K562 (cell line): ENCODE measurements around the gene MTARC2. TPM values are rescaled to one million over a fixed set of nuclear protein-coding genes. Genes with fewer than 3 reads are reported as not detected.

Experiments used
- ATAC-seq: fragments of 200-7000 bp; cut with Tn5 transposase; 3 replicates; pipeline ENCODE4 v1.9.1; 2020; ENCODE audit warnings: moderate library complexity
- BruUV-seq: library from RNA; stranded (reverse); fragments of 400-500 nt; replicated peaks from 2 replicates; lab custom pipeline; 2021; lab: Mats Ljungman, UMichigan
- CTCF ChIA-PET: fragments of 300-600 bp; formaldehyde crosslinking; extraction: SDS; loops from one replicate; lab custom pipeline; 2021; ENCODE audit warnings: low intra/inter-chr PET ratio; lab: Yijun Ruan, JAX
- POLR2A ChIA-PET: fragments of 300-600, 350-650 bp; sonication (Branson Sonifier 250); formaldehyde crosslinking; extraction: SDS; loops from one replicate; lab custom pipeline; 2021; ENCODE audit warnings: antibody characterized with exemption, inconsistent platforms; lab: Yijun Ruan, JAX
- DNase-seq, 4 experiments: peaks; one replicate each; pipeline versions ENCODE4 v3.0.0 to v3.0.0-alpha.2; 2011 to 2018; ENCODE audit warnings: low spot score in 3 of 4, mixed read lengths in 3 of 4; ENCODE audit errors: extremely low read depth in 1 of 4
- FAIRE-seq: peaks from 2 replicates; lab custom pipeline; 2011; peaks lifted over from hg19 to GRCh38; lab: Jason Lieb, UNC
- H2AFZ ChIP-seq: 2 replicates; pipeline ENCODE4 v1.6.0; 2011; ENCODE audit warnings: low read depth, low read length, control low read depth, inconsistent platforms
- H3K27ac ChIP-seq: fragments of 200-600 bp; 3 replicates; pipeline ENCODE4 v1.8.0; 2011; ENCODE audit warnings: low read depth, mild to moderate bottlenecking, control low read depth, inconsistent platforms, low read length, moderate library complexity, mixed read lengths; ENCODE audit errors: extremely low read depth
- H3K27me3 ChIP-seq, 2 experiments: fragments of 300-600 bp in 1 of 2; 2 replicates in 1 of 2; 3 replicates in 1 of 2; pipeline versions ENCODE4 v1.6.0 to v1.8.0; 2011; ENCODE audit warnings: inconsistent platforms in 2 of 2, low read length in 2 of 2, mild to moderate bottlenecking in 1 of 2, mixed read lengths in 1 of 2, moderate library complexity in 1 of 2; ENCODE audit not compliant: control insufficient read depth in 2 of 2, insufficient read depth in 2 of 2
- H3K36me3 ChIP-seq: fragments of 300-600 bp; 3 replicates; pipeline ENCODE4 v1.8.0; 2011; ENCODE audit warnings: mild to moderate bottlenecking, low read length, inconsistent platforms; ENCODE audit not compliant: control insufficient read depth, insufficient read depth
- H3K4me1 ChIP-seq, 2 experiments: fragments of 200-600 bp in 1 of 2; replicated peaks in 1 of 2; 2 replicates in 1 of 2; 3 replicates in 1 of 2; pipeline versions ENCODE4 v1.5.1 to v1.8.0; 2011; ENCODE audit warnings: inconsistent platforms in 2 of 2, low read length in 2 of 2, mild to moderate bottlenecking in 1 of 2, mixed read lengths in 1 of 2, moderate library complexity in 1 of 2; ENCODE audit not compliant: control insufficient read depth in 2 of 2, insufficient read depth in 2 of 2
- H3K4me2 ChIP-seq: 2 replicates; pipeline ENCODE4 v1.6.1; 2011; ENCODE audit warnings: low read length, control low read depth, inconsistent platforms, mixed read lengths; ENCODE audit not compliant: insufficient read depth
- H3K4me3 ChIP-seq: fragments of 200-600 bp; sonication (generic), shearing (Covaris generic); 2 replicates; pipeline ENCODE4 v1.5.1; 2016; ENCODE audit warnings: control low read depth, inconsistent platforms
- H3K79me2 ChIP-seq: fragments of 200-600 bp; 3 replicates; pipeline ENCODE4 v1.8.0; 2011; ENCODE audit warnings: low read length, inconsistent platforms; ENCODE audit not compliant: control insufficient read depth, insufficient read depth
- H3K9ac ChIP-seq, 2 experiments: 2 replicates each; pipeline versions ENCODE4 v1.6.0 to v1.6.1; 2011; ENCODE audit warnings: low read depth in 2 of 2, low read length in 2 of 2, control low read depth in 1 of 2, inconsistent platforms in 1 of 2, mild to moderate bottlenecking in 1 of 2, mixed read lengths in 1 of 2; ENCODE audit not compliant: insufficient read depth in 1 of 2
- H3K9me1 ChIP-seq: one replicate; pipeline ENCODE4 v1.6.0; 2011; ENCODE audit warnings: inconsistent platforms, mild to moderate bottlenecking, low read length, moderate library complexity; ENCODE audit not compliant: control insufficient read depth, insufficient read depth
- H3K9me3 ChIP-seq: replicated peaks from 2 replicates; pipeline ENCODE4 v1.5.1; 2011; ENCODE audit warnings: low read depth, low read length, inconsistent platforms; ENCODE audit not compliant: control insufficient read depth, insufficient read depth
- H4K20me1 ChIP-seq: replicated peaks from 2 replicates; pipeline ENCODE4 v1.6.1; 2011; ENCODE audit warnings: low read length, inconsistent platforms, mixed read lengths; ENCODE audit not compliant: control insufficient read depth, insufficient read depth
- ARID2 ChIP-seq: fragments of 450-650 bp; IDR thresholded peaks from 2 replicates; pipeline ENCODE4 v1.6.1; 2017; ENCODE audit warnings: antibody characterized with exemption, mild to moderate bottlenecking
- BDP1 ChIP-seq: IDR thresholded peaks from 3 replicates; pipeline ENCODE4 v1.6.1; 2011; ENCODE audit not compliant: insufficient read length, insufficient read depth
- C11orf30 ChIP-seq: fragments of 450-650 bp; IDR thresholded peaks from 2 replicates; pipeline ENCODE4 v1.6.1; 2016; ENCODE audit warnings: low read depth, mild to moderate bottlenecking
- HDAC3 ChIP-seq: fragments of 450-650 bp; IDR thresholded peaks from 2 replicates; pipeline ENCODE4 v1.6.1; 2018; ENCODE audit warnings: borderline replicate concordance, mild to moderate bottlenecking, moderate library complexity; ENCODE audit not compliant: partially characterized antibody
- HIVEP1 ChIP-seq: fragments of 250-450 bp; sonication (Bioruptor Pico); IDR thresholded peaks from 2 replicates; pipeline ENCODE4 v1.4.0; 2020; ENCODE audit warnings: mild to moderate bottlenecking
- HMGN3 ChIP-seq: IDR thresholded peaks from 2 replicates; pipeline ENCODE4 v1.6.1; 2011; ENCODE audit warnings: borderline replicate concordance, low read depth, mild to moderate bottlenecking, mixed read lengths, low read length; ENCODE audit not compliant: insufficient read length; ENCODE audit errors: extremely low read depth
- RCOR1 ChIP-seq, 2 experiments: IDR thresholded peaks; 2 replicates each; pipeline ENCODE4 v1.6.1; 2012; ENCODE audit warnings: low read depth in 2 of 2, low read length in 2 of 2, borderline replicate concordance in 1 of 2, improper control_type of control experiment in 1 of 2
- RFX7 ChIP-seq: fragments of 250-450 bp; sonication (Bioruptor Pico); IDR thresholded peaks from 2 replicates; pipeline ENCODE4 v1.5.1; 2021; ENCODE audit warnings: mild to moderate bottlenecking
- SLC30A9 ChIP-seq: fragments of 250-450 bp; sonication (Bioruptor Pico); IDR thresholded peaks from 2 replicates; pipeline ENCODE4 v1.8.0; 2022; ENCODE audit warnings: mild to moderate bottlenecking, moderate library complexity
- ZNF316 ChIP-seq: fragments of 450-650 bp; IDR thresholded peaks from 2 replicates; pipeline ENCODE4 v1.6.1; 2016
- WGBS: fragments of 100-300 bp; shearing (Covaris generic); methylation state at CpG from one replicate; pipeline ENCODE4 v1.1.6; 2016; ENCODE audit warnings: low coverage, mixed read lengths; ENCODE audit not compliant: insufficient coverage; ENCODE audit errors: missing lambda C conversion rate; 5-methylcytosine and 5-hydroxymethylcytosine counted together
- in situ Hi-C: fragments of 300-500 bp; cut with MboI; formaldehyde crosslinking; loops from 4 replicates; pipeline ENCODE4 v1.15.0; 2018; ENCODE audit warnings: inconsistent platforms, mixed read lengths
- intact Hi-C: fragments of 100-400 bp; cut with micrococcal nuclease; formaldehyde crosslinking; loops from 2 replicates; pipeline ENCODE4 v1.14.2; 2022
- polyA plus RNA-seq, 8 experiments: library from polyadenylated mRNA; depleted of rRNA in 4 of 8; stranded (reverse) in 5 of 8; unstranded in 3 of 8; fragments of >200 nt; fragmentation: Nextera tagmentation in 2 of 8; fragmentation: Illumina TruSeq in 1 of 8; extraction: Ambion mirVana in 2 of 8; extraction: Trizol in 1 of 8; gene quantifications; 2 replicates each; pipeline versions ENCODE4 v1.2.1 to v1.2.3, GENCODE V29; 2011 to 2014; ENCODE audit warnings: inconsistent platforms in 1 of 8, missing spikeins in 1 of 8
- total RNA-seq, 7 experiments: library from RNA; depleted of rRNA in 6 of 7; stranded (reverse); fragments of >200 nt in 6 of 7; fragmentation: Illumina TruSeq in 2 of 7; extraction: Trizol in 2 of 7; gene quantifications; 2 replicates each; pipeline versions ENCODE4 v1.2.1 to v1.2.3, GENCODE V29; 2011 to 2021; ENCODE audit warnings: low replicate concordance in 1 of 7
- TF ChIP-seq, protein P1 (sequence below): fragments of 250-450 bp; sonication (Bioruptor Pico); IDR thresholded peaks from 2 replicates; pipeline ENCODE4 v1.5.0; 2020; ENCODE audit warnings: mild to moderate bottlenecking, borderline replicate concordance
- TF ChIP-seq, protein P2 (sequence below): fragments of 450-650 bp; IDR thresholded peaks from 2 replicates; pipeline ENCODE4 v1.6.1; 2016; ENCODE audit warnings: borderline replicate concordance

The MTARC2 gene
- total and polyA plus RNA-seq, 9 of the 15 experiments (the other 6 are each of a cell fraction or from before 2014, with no cell fraction given): 0.03 to 0.35 TPM; not detected in 7

DNA sequence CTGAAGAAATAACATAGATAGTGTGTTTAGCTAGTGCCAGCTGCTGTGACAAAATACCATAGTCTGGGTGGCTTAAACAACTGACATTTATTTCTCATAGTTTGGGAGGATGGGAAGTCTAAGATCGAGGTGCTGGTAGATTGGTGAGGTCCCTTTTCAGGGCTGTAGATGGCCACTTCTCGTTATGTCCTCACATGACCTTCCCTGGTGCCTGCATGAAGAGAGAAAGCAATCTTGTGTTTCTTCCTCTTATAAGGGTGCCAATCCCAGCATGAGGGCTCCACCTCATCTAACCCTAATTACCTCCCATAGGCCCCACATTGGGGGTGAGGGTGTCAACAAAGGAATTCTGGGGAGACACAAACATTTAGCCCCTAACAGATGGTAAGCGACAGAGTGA is 9.3 kb downstream of the MTARC2 start (continued):
- TF ChIP-seq HMGN3 (no peak), HDAC3 (no peak), RFX7 (CRISPR knock-in tag) (no peak), SLC30A9 (CRISPR knock-in tag) (no peak)
- TF ChIP-seq, protein P1, sequence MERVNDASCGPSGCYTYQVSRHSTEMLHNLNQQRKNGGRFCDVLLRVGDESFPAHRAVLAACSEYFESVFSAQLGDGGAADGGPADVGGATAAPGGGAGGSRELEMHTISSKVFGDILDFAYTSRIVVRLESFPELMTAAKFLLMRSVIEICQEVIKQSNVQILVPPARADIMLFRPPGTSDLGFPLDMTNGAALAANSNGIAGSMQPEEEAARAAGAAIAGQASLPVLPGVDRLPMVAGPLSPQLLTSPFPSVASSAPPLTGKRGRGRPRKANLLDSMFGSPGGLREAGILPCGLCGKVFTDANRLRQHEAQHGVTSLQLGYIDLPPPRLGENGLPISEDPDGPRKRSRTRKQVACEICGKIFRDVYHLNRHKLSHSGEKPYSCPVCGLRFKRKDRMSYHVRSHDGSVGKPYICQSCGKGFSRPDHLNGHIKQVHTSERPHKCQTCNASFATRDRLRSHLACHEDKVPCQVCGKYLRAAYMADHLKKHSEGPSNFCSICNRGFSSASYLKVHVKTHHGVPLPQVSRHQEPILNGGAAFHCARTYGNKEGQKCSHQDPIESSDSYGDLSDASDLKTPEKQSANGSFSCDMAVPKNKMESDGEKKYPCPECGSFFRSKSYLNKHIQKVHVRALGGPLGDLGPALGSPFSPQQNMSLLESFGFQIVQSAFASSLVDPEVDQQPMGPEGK (CRISPR knock-in tag): no peak
- TF ChIP-seq, all 486 proteins: peak for 0

DNA sequence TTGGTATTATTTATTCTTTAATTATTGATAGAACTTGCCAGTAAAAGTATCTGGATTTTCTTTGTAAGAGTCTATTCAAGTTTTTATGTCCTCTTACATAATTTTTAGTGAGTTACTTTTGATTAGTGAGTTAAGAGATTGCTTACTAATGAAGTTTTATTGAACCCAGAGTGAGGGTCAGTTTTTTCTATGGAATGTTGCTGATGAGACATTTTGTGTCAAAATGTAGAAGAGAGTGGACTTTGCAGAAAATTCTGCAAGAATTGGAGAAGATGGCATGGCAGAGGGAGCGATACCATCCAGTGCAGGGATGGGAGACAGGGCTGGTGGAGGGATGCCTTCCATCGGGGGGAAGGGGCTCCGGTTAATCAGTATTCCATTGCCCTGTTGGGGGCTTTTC is 11.0 kb downstream of the MTARC2 start:
- Histone ChIP-seq H4K20me1 (no peaks in the 10 kb centered on the region), H3K36me3 (no peaks in the 10 kb centered on the region), H3K79me2 (no peaks in the 10 kb centered on the region), H2AFZ (no peak overlapping the region), H3K4me1 (no peaks in the 10 kb centered on the region), H3K9me3 (no peaks in the 10 kb centered on the region), H3K4me2 (no peak overlapping the region), H3K4me3 (no peak overlapping the region), H3K9ac (no peak overlapping the region), H3K27me3 (peaks cover 5 to 29% of the 10 kb centered on the region in 2 experiments; a peak in 2 of 5 replicates), H3K9me1 (no peaks in the 10 kb centered on the region), H3K27ac (no peak overlapping the region)
- ATAC-seq (no peak), FAIRE-seq (no peak), DNase-seq (no peak)
- CTCF ChIA-PET: no interaction called here
- TF ChIP-seq RCOR1 (IDR thresholded peaks at IDR 0.05; ENCODE audit: borderline replicate concordance in 1 of 2, low read depth in 2 of 2, low read length in 2 of 2) (no peak), HIVEP1 (CRISPR knock-in tag) (no peak), ZNF316 (peak; percentile 71), BDP1 (no peak), ARID2 (no peak), C11orf30 (peak; percentile 39; the same call in 1 of the 2 replicates)
- TF ChIP-seq, protein P2, sequence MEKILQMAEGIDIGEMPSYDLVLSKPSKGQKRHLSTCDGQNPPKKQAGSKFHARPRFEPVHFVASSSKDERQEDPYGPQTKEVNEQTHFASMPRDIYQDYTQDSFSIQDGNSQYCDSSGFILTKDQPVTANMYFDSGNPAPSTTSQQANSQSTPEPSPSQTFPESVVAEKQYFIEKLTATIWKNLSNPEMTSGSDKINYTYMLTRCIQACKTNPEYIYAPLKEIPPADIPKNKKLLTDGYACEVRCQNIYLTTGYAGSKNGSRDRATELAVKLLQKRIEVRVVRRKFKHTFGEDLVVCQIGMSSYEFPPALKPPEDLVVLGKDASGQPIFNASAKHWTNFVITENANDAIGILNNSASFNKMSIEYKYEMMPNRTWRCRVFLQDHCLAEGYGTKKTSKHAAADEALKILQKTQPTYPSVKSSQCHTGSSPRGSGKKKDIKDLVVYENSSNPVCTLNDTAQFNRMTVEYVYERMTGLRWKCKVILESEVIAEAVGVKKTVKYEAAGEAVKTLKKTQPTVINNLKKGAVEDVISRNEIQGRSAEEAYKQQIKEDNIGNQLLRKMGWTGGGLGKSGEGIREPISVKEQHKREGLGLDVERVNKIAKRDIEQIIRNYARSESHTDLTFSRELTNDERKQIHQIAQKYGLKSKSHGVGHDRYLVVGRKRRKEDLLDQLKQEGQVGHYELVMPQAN: no peak
- intact Hi-C loops (no loop called here), in situ Hi-C loops (no loop called here)
- BruUV-seq: no TSS peak
- WGBS: 0% methylated on average over 3 of the region's 3 CpGs
- POLR2A ChIA-PET: no interaction called here
